Endometrial microvascular endothelial cells (primary cell): Measurements from ENCODE around the gene RASGEF1B. TPM values are rescaled to one million over a fixed set of nuclear protein-coding genes. Genes with fewer than 3 reads are reported as not detected.
"Not testable (repeated sequence)": the region's sequence is repeated elsewhere in the genome, so short reads cannot be mapped to it uniquely, and the experiment has no call there.

ENCODE experiments used
- in situ Hi-C: cut with HindIII; loops from 2 replicates; pipeline ENCODE4 v1.10.0; 2017; ENCODE audit warnings: low sequenced_read_pairs, low pct_unique_long_range_greater_than_20kb; ENCODE audit errors: inconsistent ontology term
- total RNA-seq: library from RNA; depleted of rRNA; stranded (reverse); fragments of >200 nt; gene quantifications from one replicate; pipeline ENCODE4 v1.2.3, GENCODE V29; 2015; ENCODE audit errors: inconsistent ontology term

RASGEF1B gene
- total RNA-seq, 1 donor from 2014 or later, result not detected

- in situ Hi-C loops, result no loop called here
These were observed 30.9 kb upstream of the RASGEF1B start for GRCh38 chr4:81502564-81502963.

- in situ Hi-C loops, result no loop called here
These were observed 28.1 kb upstream of the RASGEF1B start for GRCh38 chr4:81499840-81500239.

- in situ Hi-C loops, result no loop called here
These were observed 26.9 kb upstream of the RASGEF1B start for GRCh38 chr4:81498551-81499099.

- in situ Hi-C loops, result no loop called here
These were observed 26.3 kb upstream of the RASGEF1B start for GRCh38 chr4:81498046-81498445.

GRCh38 chr4:81495345-81495744 lies 23.6 kb upstream of the RASGEF1B start:
- in situ Hi-C loops, result no loop called here

GRCh38 chr4:81494031-81494431 lies 22.3 kb upstream of the RASGEF1B start:
- in situ Hi-C loops, result no loop called here

- in situ Hi-C loops, result no loop called here
These were observed 21.0 kb upstream of the RASGEF1B start for GRCh38 chr4:81492606-81493230.

GRCh38 chr4:81491943-81492342 lies 20.2 kb upstream of the RASGEF1B start:
- in situ Hi-C loops, result no loop called here

GRCh38 chr4:81490403-81491160 lies 18.9 kb upstream of the RASGEF1B start:
- in situ Hi-C loops, result no loop called here

- in situ Hi-C loops, result no loop called here
These were observed 14.8 kb upstream of the RASGEF1B start for GRCh38 chr4:81486502-81486901.

- in situ Hi-C loops, result no loop called here
These were observed 13.7 kb upstream of the RASGEF1B start for GRCh38 chr4:81485310-81485980.

- in situ Hi-C loops, result no loop called here
These were observed 10.6 kb upstream of the RASGEF1B start for GRCh38 chr4:81482326-81482725.

- in situ Hi-C loops, result no loop called here
These were observed 9.4 kb upstream of the RASGEF1B start for GRCh38 chr4:81481151-81481550.

GRCh38 chr4:81479573-81479972 lies 7.9 kb upstream of the RASGEF1B start:
- in situ Hi-C loops, result not testable (repeated sequence)

- in situ Hi-C loops, result not testable (repeated sequence)
These were observed 1.9 kb upstream of the RASGEF1B start for GRCh38 chr4:81473331-81474265.

- in situ Hi-C loops, result no loop called here
These were observed 825 bp upstream of the RASGEF1B start for GRCh38 chr4:81472281-81473182.

GRCh38 chr4:81471298-81471587 lies 464 bp downstream of the RASGEF1B start:
- in situ Hi-C loops, result no loop called here
